Measurements from ENCODE around the gene RBP3. TPM values are rescaled to one million over a fixed set of nuclear protein-coding genes. Genes with fewer than 3 reads are reported as not detected.

The RBP3 gene
- total RNA-seq, 2 donors from 2014 or later, result not detected

- H3K4me1 Mint-ChIP-seq, result no peaks in the 10 kb centered on the region
- no peak for TF ChIP-seq CTCF (conservative IDR thresholded peaks at IDR 0.05)
Measured at GRCh38 chr10:47316131-47316530, 32.0 kb upstream of the RBP3 start.

GRCh38 chr10:47317251-47317650 lies 30.9 kb upstream of the RBP3 start:
- H3K36me3 Mint-ChIP-seq (ENCODE audit: low read depth), result no peaks in the 10 kb centered on the region
- no peaks in the 10 kb centered on the region for H3K4me1 Mint-ChIP-seq
- no peaks in the 10 kb centered on the region for H3K27me3 ChIP-seq (ENCODE audit: control insufficient read depth, insufficient read depth, low read length, poor library complexity, severe bottlenecking)
- no peaks in the 10 kb centered on the region for H3K4me1 ChIP-seq (ENCODE audit: control insufficient read depth, insufficient read depth, low read length)
- H3K9ac ChIP-seq (ENCODE audit: extremely low read depth, low read length, poor library complexity, severe bottlenecking), result no peak overlapping the region
- H3K4me3 ChIP-seq (ENCODE audit: low read length), result no peak overlapping the region
- 92% methylated on average over 4 of the region's 4 CpGs; no CpG with 5 or more reads in 1 of the 2 experiments for WGBS, 2 experiments (ENCODE audit: insufficient coverage in 1 of 2, insufficient read length in 1 of 2)
- peak; percentile 36 for TF ChIP-seq CTCF (conservative IDR thresholded peaks at IDR 0.05)
- H3K9me3 Mint-ChIP-seq, result no peaks in the 10 kb centered on the region
- no peak overlapping the region for H3K27ac Mint-ChIP-seq
- no peaks in the 10 kb centered on the region for H3K9me3 ChIP-seq (ENCODE audit: control insufficient read depth, low read length)
- no peaks in the 10 kb centered on the region for H3K27me3 Mint-ChIP-seq (ENCODE audit: insufficient read depth)
- DNase-seq, result no peak
- no peak overlapping the region for H3K4me3 Mint-ChIP-seq
- no peaks in the 10 kb centered on the region for H3K36me3 ChIP-seq (ENCODE audit: control insufficient read depth, insufficient read depth, low read length)
- H3K27ac ChIP-seq (ENCODE audit: low read depth, low read length), result no peak overlapping the region

More at GRCh38 chr10:47316131-47316530, 32.0 kb upstream of the RBP3 start:
- no peaks in the 10 kb centered on the region for H3K27me3 ChIP-seq (ENCODE audit: control insufficient read depth, insufficient read depth, low read length, poor library complexity, severe bottlenecking)
- WGBS, 2 experiments (ENCODE audit: insufficient coverage in 1 of 2, insufficient read length in 1 of 2), result 55 to 73% methylated on average over 3 to 5 of the region's 5 CpGs
- Mint-ChIP-seq H3K36me3 (ENCODE audit: low read depth) (no peaks in the 10 kb centered on the region), H3K9me3 (no peaks in the 10 kb centered on the region), H3K27ac (no peak overlapping the region), H3K4me3 (no peak overlapping the region), H3K27me3 (ENCODE audit: insufficient read depth) (peaks cover 5% of the 10 kb centered on the region)
- no peaks in the 10 kb centered on the region for H3K36me3 ChIP-seq (ENCODE audit: control insufficient read depth, insufficient read depth, low read length)
- H3K4me3 ChIP-seq (ENCODE audit: low read length), result no peak overlapping the region
- H3K9me3 ChIP-seq (ENCODE audit: control insufficient read depth, low read length), result no peaks in the 10 kb centered on the region
- DNase-seq, result no peak
- no peak overlapping the region for H3K9ac ChIP-seq (ENCODE audit: extremely low read depth, low read length, poor library complexity, severe bottlenecking)
- H3K27ac ChIP-seq (ENCODE audit: low read depth, low read length), result no peak overlapping the region
- H3K4me1 ChIP-seq (ENCODE audit: control insufficient read depth, insufficient read depth, low read length), result no peaks in the 10 kb centered on the region

GRCh38 chr10:47318706-47319105 lies 29.5 kb upstream of the RBP3 start:
- no peaks in the 10 kb centered on the region for H3K36me3 Mint-ChIP-seq (ENCODE audit: low read depth)
- H3K36me3 ChIP-seq (ENCODE audit: control insufficient read depth, insufficient read depth, low read length), result no peaks in the 10 kb centered on the region
- H3K4me1 ChIP-seq (ENCODE audit: control insufficient read depth, insufficient read depth, low read length), result no peaks in the 10 kb centered on the region
- no peak overlapping the region for H3K4me3 ChIP-seq (ENCODE audit: low read length)
- H3K4me1 Mint-ChIP-seq, result no peaks in the 10 kb centered on the region
- no peaks in the 10 kb centered on the region for H3K9me3 Mint-ChIP-seq
- WGBS, 2 experiments (ENCODE audit: insufficient coverage in 1 of 2, insufficient read length in 1 of 2), result 91 to 93% methylated on average over 7 to 9 of the region's 9 CpGs
- H3K9me3 ChIP-seq (ENCODE audit: control insufficient read depth, low read length), result no peaks in the 10 kb centered on the region
- no peak overlapping the region for H3K27ac ChIP-seq (ENCODE audit: low read depth, low read length)
- no peaks in the 10 kb centered on the region for H3K27me3 Mint-ChIP-seq (ENCODE audit: insufficient read depth)
- no peak overlapping the region for H3K4me3 Mint-ChIP-seq
- no peak overlapping the region for H3K9ac ChIP-seq (ENCODE audit: extremely low read depth, low read length, poor library complexity, severe bottlenecking)
- H3K27me3 ChIP-seq (ENCODE audit: control insufficient read depth, insufficient read depth, low read length, poor library complexity, severe bottlenecking), result no peaks in the 10 kb centered on the region
- DNase-seq, result peak; percentile 69
- no peak for TF ChIP-seq CTCF (conservative IDR thresholded peaks at IDR 0.05)
- no peak overlapping the region for H3K27ac Mint-ChIP-seq

All from endodermal cell (in vitro differentiated cells).